Aortic smooth muscle cell (primary cell): ENCODE data around the gene TBX6. TPM values are rescaled to one million over a fixed set of nuclear protein-coding genes. Genes with fewer than 3 reads are reported as not detected.

Source experiments
- total RNA-seq: library from RNA; depleted of rRNA; stranded (reverse); fragments of >200 nt; gene quantifications from 2 replicates; pipeline ENCODE4 v1.2.3, GENCODE V29; 2014

Gene TBX6
- total RNA-seq = 0.12 and 0.13 TPM in 2 replicates

GRCh38 chr16:30091474-30092372 is at the start of gene TBX6:
TSS of gene TBX6 (minus strand) at chr16:30091924. CDS start at chr16:30091193, 731 bp downstream.

GRCh38 chr16:30113031-30113710 is 21.4 kb upstream of the TBX6 start, which contains the start of gene GDPD3:
TSS of gene GDPD3 (minus strand) at chr16:30113537. CDS start at chr16:30113478, 59 bp downstream.

GRCh38 chr16:30096105-30096861 is 4.6 kb upstream of the TBX6 start, which contains the start of gene YPEL3:
TSS of gene YPEL3 (minus strand) at chr16:30096213. CDS start at chr16:30095482, 731 bp downstream.

GRCh38 chr16:30075503-30076275 is 16.0 kb downstream of the TBX6 start, which contains the start of gene PPP4C:
TSS of gene PPP4C (plus strand) at chr16:30075994. CDS start at chr16:30076378, 384 bp downstream.

GRCh38 chr16:30065102-30065942 is 26.4 kb downstream of the TBX6 start, which contains the start of gene ALDOA:
TSS of gene ALDOA (plus strand) at chr16:30065760. CDS start at chr16:30066898, 1,138 bp downstream.

Other genes with a start within 250 kb of the TBX6 start
- gene CDIPT, start 228.7 kb downstream of the TBX6 start, total RNA-seq = 78.7 and 87.2 TPM in 2 replicates
- 6.3 and 10.3 TPM in 2 replicates for gene SEZ6L2, start 192.4 kb downstream of the TBX6 start, total RNA-seq
- gene ASPHD1, start 191.4 kb downstream of the TBX6 start, total RNA-seq = 5.5 and 7.8 TPM in 2 replicates
- gene KCTD13, start 165.7 kb downstream of the TBX6 start, total RNA-seq = 4.2 and 4.8 TPM in 2 replicates
- 80.6 and 84.0 TPM in 2 replicates for gene TMEM219, start 129.8 kb downstream of the TBX6 start, total RNA-seq
- 49.4 and 60.4 TPM in 2 replicates for gene TAOK2, start 118.1 kb downstream of the TBX6 start, total RNA-seq
- gene HIRIP3, start 96.3 kb downstream of the TBX6 start, total RNA-seq = 10.3 and 11.8 TPM in 2 replicates
- 16.6 and 20.0 TPM in 2 replicates for gene INO80E, start 95.7 kb downstream of the TBX6 start, total RNA-seq
- gene DOC2A, start 80.9 kb downstream of the TBX6 start, total RNA-seq = 0.26 and 0.31 TPM in 2 replicates
- not detected in 2 replicates for gene C16orf92, start 68.7 kb downstream of the TBX6 start, total RNA-seq
- 0.19 and 0.40 TPM in 2 replicates for gene TLCD3B, start 60.7 kb downstream of the TBX6 start, total RNA-seq
- gene ALDOA, start 26.2 kb downstream of the TBX6 start, total RNA-seq = 439 and 543 TPM in 2 replicates
- 167 and 192 TPM in 2 replicates for gene PPP4C, start 15.9 kb downstream of the TBX6 start, total RNA-seq
- 8.5 and 14.8 TPM in 2 replicates for gene YPEL3, start 4.3 kb upstream of the TBX6 start, total RNA-seq
- gene GDPD3, start 21.6 kb upstream of the TBX6 start, total RNA-seq = 0.92 and 0.99 TPM in 2 replicates
- gene MAPK3, start 31.3 kb upstream of the TBX6 start, total RNA-seq = 41.0 and 51.9 TPM in 2 replicates
- 0.56 and 0.79 TPM in 2 replicates for gene CORO1A, start 91.7 kb upstream of the TBX6 start, total RNA-seq
- 17.3 and 39.0 TPM in 2 replicates for gene BOLA2B, start 101.7 kb upstream of the TBX6 start, total RNA-seq
- gene SLX1A, start 102.0 kb upstream of the TBX6 start, total RNA-seq = 10.4 and 14.7 TPM in 2 replicates
- 0.79 and 0.93 TPM in 2 replicates for gene SULT1A3, start 107.3 kb upstream of the TBX6 start, total RNA-seq
- 0.26 and 0.93 TPM in 2 replicates for gene NPIPB13, start 156.6 kb upstream of the TBX6 start, total RNA-seq